ES-I3 (cell line): ENCODE measurements around the gene STAG3.
"Not testable (repeated sequence)": the region's sequence is repeated elsewhere in the genome, so short reads cannot be mapped to it uniquely, and the experiment has no call there.

Experiments used
- H3K36me3 ChIP-seq: 2 replicates; pipeline ENCODE4 v1.6.1; 2013; ENCODE audit warnings: mild to moderate bottlenecking, low read length, control low read depth, moderate library complexity; ENCODE audit not compliant: insufficient read depth
- H3K4me1 ChIP-seq: 2 replicates; pipeline ENCODE4 v1.6.1; 2013; ENCODE audit warnings: mild to moderate bottlenecking, control low read depth, low read length; ENCODE audit not compliant: insufficient read depth
- H3K9ac ChIP-seq: 2 replicates; pipeline ENCODE4 v1.6.1; 2013; ENCODE audit warnings: low read depth, mild to moderate bottlenecking, low read length, moderate library complexity
- H3K9me3 ChIP-seq: 2 replicates; pipeline ENCODE4 v1.6.1; 2013; ENCODE audit warnings: mild to moderate bottlenecking, low read length, moderate library complexity; ENCODE audit not compliant: control insufficient read depth, insufficient read depth

The STAG3 gene

GRCh38 chr7:100176096-100177044 is 1.3 kb upstream of the STAG3 start:
- Histone ChIP-seq H3K4me1 (0 out of 2 replicates have a peak, but pooled peaks cover 3% of the 10 kb centered on the region), H3K36me3 (no peaks in the 10 kb centered on the region), H3K9me3 (peaks cover 4% of the 10 kb centered on the region; the same call in 1 of the 2 replicates), H3K9ac (peak overlapping the region; percentile 93; the same call in 1 of the 2 replicates)

DNA sequence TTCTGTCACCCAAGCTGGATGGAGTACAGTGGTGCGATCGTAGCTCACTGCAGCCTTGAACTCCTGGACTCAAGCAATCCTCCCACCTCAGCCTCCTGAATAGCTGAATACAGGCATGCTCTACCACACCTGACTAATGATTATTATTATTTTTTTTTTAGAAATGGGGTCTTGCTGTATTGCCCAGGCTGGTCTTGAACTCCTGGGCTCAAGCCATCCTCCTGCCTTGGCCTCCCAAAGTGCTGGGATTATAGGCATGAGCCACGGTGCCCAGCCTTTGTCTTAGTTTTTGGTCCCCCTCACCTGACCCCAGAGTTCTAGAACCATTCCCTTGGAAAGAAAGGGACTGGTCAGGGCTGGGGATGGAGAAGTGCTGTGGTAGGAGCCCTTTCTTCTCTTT is 2.4 kb downstream of the STAG3 start:
- not testable (repeated sequence) for H3K36me3 ChIP-seq, H3K4me1 ChIP-seq, H3K9me3 ChIP-seq, H3K9ac ChIP-seq

DNA sequence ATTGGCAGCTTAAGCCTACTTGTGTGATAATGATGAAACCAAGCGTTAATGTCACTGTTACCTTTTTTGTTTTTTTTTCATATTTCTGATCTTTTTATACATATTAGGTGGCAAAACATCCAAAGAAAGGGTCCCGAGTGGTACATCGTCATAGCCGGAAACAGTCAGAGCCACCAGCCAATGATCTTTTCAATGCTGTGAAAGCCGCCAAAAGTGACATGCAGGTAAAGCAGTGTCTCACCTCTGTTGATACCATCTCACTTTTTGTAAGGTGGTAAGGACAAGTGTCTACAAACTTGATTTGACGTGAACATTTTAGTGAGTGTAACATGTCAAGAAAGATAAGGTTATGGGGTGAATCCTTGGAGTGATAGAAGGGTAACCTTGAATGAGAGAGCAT is 4.9 kb downstream of the STAG3 start:
- H3K9me3 ChIP-seq, H3K9ac ChIP-seq, H3K36me3 ChIP-seq, H3K4me1 ChIP-seq: not testable (repeated sequence)

GRCh38 chr7:100183090-100183489 is 5.4 kb downstream of the STAG3 start:
- not testable (repeated sequence) for H3K36me3 ChIP-seq, H3K9ac ChIP-seq, H3K9me3 ChIP-seq, H3K4me1 ChIP-seq

DNA sequence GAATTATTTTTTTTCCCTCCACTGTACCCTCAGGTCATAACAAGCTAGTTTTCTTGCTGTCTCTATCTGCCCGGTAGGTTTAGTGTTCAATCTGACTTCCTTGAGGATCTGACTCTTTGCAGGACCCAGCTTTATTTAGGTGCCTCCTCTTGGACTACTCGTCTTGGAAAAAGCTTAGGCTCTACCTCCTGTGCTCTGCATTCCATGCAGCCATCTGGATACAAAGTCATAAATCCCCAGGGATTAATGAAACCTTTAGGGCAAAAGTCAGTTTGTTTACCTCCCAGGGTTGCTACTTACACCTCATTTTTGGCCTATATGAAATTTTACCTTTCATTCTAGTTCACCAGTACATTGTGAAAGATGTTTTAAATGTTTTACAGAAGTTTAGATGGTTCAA is 8.0 kb downstream of the STAG3 start:
- no peaks in the 10 kb centered on the region for H3K36me3 ChIP-seq
- peaks cover 3% of the 10 kb centered on the region; the same call in 1 of the 2 replicates for H3K4me1 ChIP-seq
- H3K9me3 ChIP-seq, result no peaks in the 10 kb centered on the region
- H3K9ac ChIP-seq, result no peak overlapping the region

DNA sequence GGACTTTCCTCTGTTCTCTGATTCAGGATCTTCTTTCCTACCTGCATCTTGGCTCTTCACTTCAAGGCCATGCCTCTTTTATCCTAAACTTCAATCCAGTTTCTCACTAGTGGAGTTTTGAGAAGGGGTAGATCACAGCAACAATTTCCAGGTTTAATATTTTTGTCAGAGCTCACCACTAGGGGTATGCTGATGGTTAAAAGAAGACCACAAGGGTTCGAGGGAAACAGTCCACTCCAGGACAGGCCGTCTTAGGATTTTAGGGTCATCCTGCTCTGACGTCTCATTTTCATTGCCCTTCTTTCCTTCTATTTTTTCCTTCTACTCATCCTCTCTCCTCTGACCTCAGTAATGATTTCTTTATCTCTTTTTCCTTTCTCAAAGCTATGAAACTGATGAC is 11.3 kb downstream of the STAG3 start:
- H3K9ac ChIP-seq, result no peak overlapping the region
- no peaks in the 10 kb centered on the region for H3K36me3 ChIP-seq
- peaks cover 3% of the 10 kb centered on the region; the same call in 1 of the 2 replicates for H3K4me1 ChIP-seq
- no peaks in the 10 kb centered on the region for H3K9me3 ChIP-seq

GRCh38 chr7:100190048-100190711 is 12.5 kb downstream of the STAG3 start:
- Histone ChIP-seq H3K9me3 (no peaks in the 10 kb centered on the region), H3K9ac (no peak overlapping the region), H3K4me1 (peaks cover 3% of the 10 kb centered on the region; the same call in 1 of the 2 replicates), H3K36me3 (no peaks in the 10 kb centered on the region)

DNA sequence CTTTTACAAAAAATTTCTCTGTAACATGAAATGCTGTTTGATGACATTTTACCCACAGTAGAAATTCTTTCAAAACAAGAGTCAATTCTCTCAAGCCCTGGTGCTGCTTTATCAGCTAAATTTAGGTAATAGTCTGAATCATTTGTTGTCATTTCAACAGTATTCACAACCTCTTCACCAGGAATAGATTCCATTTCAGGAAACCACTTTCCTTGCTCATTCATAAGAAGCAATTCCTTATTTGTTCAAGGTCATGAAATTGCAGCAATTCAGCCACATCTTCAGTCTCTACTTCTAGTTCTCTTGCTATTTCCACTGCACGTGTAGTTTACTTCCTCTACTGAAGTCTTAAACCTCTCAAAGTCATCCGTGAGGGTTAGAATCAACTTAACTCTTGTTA is 14.1 kb downstream of the STAG3 start:
- Histone ChIP-seq H3K9me3 (no peaks in the 10 kb centered on the region), H3K4me1 (peaks cover 3% of the 10 kb centered on the region; the same call in 1 of the 2 replicates), H3K9ac (no peak overlapping the region), H3K36me3 (no peaks in the 10 kb centered on the region)

DNA sequence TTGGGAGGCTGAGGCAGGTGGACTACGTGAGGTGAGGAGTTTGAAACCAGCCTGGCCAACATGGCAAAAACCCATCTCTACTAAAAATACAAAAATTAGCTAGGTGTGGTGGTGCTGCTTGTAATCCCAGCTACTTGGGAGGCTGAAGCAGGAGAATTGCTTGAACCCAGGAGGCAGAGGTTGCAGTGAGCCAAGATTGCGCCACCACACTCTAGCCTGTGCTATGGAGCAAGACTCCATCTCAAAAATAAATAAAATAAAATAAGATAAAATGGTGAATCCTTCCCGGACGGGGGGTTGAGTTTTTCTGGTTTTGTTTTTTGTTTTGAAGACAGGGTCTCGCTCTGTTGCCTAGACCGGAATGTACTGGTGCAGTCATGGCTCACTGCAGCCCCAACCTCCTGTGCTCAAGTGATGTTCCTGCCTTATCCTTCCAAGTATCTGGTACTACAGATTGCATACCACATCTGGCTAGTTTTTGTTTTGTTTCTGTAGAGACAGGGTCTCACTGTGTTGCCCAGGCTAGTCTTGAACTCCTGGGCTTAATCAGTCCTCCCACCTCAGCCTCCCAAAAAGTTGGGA is 14.7 kb downstream of the STAG3 start:
- H3K4me1 ChIP-seq, H3K9me3 ChIP-seq, H3K9ac ChIP-seq, H3K36me3 ChIP-seq: not testable (repeated sequence)

DNA sequence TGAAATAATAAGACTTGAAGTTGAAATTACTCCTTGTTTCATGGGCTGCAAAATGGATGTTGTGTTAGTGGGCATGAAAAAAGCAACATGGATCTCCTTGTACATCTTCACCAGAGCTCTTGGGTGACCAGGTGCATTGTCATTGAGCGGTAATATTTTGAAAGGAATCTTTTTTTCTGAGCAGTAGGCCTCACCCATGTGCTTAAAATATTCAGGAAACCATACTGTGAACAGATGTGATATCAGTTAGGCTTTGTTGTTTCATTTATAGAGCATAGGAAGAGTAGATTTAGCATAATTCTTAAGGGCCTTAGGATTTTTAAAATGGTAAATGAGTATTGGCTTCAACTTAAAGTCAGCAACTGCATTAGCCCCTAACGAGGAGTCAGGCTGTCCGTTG is 15.3 kb downstream of the STAG3 start:
- Histone ChIP-seq H3K4me1 (peaks cover 3% of the 10 kb centered on the region; the same call in 1 of the 2 replicates), H3K9ac (no peak overlapping the region), H3K36me3 (no peaks in the 10 kb centered on the region), H3K9me3 (no peaks in the 10 kb centered on the region)

DNA sequence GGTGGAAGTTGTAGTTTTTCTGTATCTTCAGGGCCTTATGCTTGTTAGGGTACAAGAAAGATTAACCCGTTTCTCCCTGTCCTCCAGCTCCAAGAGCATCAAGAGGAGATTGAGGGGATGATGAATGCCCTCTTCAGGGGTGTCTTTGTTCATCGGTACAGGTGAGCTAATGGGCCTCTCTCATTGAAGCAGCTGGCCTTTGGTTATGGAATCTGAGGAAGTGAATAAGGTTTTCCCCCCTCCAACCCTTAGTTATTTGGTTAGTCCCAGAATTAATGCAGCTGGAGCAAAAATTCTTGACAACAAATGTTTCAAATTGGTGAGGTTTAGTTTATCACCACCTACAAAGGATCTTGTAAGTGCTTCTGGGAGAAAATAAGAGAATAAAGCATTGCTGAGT is 17.5 kb downstream of the STAG3 start:
- H3K9ac ChIP-seq, result no peak overlapping the region
- H3K9me3 ChIP-seq, result no peaks in the 10 kb centered on the region
- no peaks in the 10 kb centered on the region for H3K36me3 ChIP-seq
- H3K4me1 ChIP-seq, result peaks cover 4% of the 10 kb centered on the region

DNA sequence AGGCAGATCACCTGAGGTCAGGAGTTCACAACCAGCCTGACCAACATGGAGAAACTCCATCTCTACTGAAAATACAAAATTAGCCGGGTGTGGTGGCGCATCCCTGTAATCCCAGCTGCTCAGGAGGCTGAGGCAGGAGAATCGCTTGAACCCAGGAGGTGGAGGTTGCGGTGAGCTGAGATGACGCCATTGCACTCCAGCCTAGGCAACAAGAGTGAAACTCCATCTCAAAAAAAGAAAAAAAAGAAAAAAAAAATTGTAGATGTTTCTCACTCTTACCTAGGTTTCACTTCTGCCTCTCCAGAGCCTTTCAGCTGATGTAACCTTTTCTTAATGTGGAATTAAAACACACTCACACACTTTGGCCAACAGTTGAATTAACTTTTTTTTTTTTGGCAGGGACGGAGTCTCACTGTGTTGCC is 18.2 kb downstream of the STAG3 start:
- H3K36me3 ChIP-seq, H3K9me3 ChIP-seq, H3K4me1 ChIP-seq, H3K9ac ChIP-seq: not testable (repeated sequence)

DNA sequence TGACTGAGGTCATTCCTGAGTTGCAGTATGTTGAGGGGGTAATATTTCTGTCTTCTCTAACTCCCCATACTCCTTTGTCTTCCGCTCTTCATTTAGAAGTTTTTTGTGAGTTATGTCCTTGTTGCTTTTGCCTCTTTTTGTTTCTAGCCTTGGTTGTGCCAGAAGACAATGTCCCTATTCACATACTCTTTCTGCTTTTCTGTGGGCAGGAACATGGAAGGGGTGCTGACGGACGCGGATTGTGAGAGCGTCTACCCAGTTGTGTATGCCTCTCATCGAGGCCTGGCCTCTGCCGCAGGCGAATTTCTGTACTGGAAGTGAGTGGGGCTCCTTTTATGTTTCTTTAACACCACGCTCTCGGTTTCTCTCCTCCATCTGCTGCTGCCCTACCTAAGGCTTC is 20.5 kb downstream of the STAG3 start:
- H3K4me1 ChIP-seq, result peaks cover 8% of the 10 kb centered on the region
- H3K9ac ChIP-seq, result no peak overlapping the region
- no peaks in the 10 kb centered on the region for H3K9me3 ChIP-seq
- H3K36me3 ChIP-seq, result no peaks in the 10 kb centered on the region

DNA sequence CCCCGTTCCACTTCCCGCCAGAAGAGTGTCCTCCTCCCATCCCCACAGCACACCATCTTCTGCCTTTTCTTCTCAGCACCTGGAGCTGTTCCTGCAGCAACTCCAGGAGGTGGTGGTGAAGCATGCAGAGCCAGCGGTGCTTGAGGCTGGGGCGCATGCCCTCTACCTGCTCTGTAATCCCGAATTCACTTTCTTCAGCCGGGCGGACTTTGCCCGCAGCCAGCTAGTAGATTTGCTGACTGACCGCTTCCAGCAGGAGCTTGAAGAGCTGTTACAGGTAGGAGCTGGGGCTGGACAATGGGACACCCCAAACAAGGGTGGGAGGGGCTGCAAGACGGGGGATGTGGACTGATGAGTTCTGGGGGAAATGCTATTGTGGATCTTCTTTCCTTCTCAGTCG is 23.0 kb downstream of the STAG3 start:
- Histone ChIP-seq H3K4me1 (peaks cover 8% of the 10 kb centered on the region), H3K9me3 (no peaks in the 10 kb centered on the region), H3K36me3 (no peaks in the 10 kb centered on the region), H3K9ac (no peak overlapping the region)
